Stimulated activated CD8-positive, alpha-beta memory T cell treated with anti-CD3 and anti-CD28 coated beads, Interleukin-4, amount 100 ng/mL, for 48 hours (primary cell): ENCODE measurements around the gene MRPL34.

Experiments
- DNase-seq: peaks from one replicate; pipeline ENCODE4 v3.0.0-alpha.2; 2020

The MRPL34 gene

DNA sequence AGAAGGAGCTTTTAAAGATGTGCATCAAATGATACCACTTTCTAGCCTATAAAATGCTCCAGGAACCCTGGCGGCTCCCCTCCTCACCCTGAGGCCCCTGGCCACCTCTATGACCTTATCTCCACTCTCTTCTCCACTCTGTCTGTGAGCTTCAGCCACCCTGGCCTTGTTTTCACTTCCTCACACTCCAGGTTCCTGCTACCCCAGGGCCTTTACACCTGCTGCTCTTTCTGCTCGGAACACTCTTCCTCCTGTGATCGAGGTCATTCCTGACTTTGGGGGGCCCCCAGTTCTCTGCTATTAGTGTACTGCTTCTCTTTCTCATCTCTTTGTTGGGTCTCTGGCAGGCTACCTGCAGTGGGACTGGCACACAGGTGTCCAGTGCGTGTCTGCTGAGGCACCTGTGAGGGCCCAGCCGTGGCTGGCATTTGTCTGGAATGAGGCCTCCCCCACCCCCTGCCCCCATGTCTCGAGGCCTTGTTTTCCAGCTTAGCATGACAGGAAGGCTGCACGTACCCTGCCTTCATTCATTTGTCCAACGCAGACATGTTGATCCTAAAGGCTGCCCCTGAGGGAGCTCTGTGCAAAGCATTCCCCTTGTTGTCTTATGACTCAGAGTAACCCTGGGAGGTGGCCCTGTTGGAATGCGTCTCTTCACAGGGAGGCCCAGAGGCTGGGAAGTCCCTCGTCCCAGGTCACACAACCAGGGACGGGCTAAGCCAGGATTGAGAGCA lies 6.0 kb downstream of the MRPL34 start:
- DNase-seq, result no peak

DNA sequence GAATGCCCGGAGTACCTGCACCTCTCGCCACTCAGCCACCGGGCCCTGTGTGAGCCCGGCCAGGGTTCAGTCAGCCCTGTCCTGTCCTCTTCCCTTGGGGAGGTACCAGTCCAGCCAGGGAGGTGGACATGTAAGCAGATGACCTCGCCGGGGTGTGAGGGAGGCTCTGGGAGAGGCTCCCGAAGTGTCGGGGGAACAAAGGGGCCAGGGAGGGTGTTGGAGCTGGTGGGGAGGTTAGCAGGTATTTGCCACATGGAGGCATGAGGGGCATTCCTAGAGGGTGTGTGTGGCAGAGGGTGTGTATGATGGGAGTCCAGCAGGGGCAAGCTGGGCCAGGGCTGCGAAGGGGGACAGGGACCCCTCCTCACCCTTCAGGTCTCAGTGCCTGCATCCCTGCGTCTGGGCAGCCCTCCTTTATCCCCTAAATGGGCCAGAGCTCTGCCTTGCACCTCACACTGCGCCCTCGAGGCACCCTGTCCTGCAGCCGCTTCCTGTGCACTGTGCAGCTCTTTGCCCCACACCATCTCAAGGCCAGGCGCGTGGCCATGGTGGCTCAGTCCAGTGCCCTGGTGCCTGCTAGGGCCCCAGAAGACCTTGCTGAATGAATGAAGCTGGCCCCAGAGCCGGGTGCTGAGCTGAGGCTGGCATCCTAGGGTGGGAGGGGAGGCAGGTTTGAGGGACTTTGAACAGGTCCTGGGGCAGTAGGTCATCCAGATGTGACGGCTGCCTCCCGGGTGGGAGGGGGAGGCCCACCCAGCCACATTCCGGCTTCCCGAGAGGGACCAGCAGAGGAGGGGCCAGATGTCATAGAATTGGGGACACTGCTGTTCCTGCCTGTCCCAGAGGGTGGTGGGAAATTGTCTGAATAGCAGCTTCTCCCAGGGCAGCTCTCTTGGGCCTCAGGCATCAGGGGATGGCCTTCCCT lies 6.8 kb downstream of the MRPL34 start:
- DNase-seq, result no peak

DNA sequence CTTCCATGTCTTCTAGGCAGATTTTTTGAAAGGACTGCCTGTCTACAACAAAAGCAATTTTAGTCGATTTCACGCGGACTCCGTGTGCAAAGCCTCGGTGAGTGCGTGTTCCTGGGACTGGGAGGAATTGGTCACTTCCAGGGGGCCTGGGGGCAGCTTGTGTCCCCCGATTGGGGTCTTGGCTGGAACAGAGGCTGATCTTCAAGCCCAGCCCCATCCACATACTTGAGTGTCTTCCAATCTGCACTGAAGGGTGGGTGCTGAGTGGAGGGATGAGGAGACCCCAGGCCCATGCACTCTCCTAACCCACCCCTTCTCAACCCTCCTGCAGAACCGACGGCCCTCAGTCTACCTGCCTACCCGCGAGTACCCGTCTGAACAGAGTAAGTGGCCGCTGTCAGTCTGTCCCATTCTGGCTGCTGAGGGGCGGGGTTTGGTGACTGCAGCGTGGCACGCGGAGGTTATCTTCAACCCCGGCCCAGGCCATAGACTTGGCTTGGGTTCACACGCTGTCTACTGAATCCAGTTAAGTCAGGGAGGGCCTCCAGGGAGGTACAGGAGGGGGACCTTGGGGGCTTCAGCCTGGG lies 8.4 kb downstream of the MRPL34 start:
- no peak for DNase-seq

DNA sequence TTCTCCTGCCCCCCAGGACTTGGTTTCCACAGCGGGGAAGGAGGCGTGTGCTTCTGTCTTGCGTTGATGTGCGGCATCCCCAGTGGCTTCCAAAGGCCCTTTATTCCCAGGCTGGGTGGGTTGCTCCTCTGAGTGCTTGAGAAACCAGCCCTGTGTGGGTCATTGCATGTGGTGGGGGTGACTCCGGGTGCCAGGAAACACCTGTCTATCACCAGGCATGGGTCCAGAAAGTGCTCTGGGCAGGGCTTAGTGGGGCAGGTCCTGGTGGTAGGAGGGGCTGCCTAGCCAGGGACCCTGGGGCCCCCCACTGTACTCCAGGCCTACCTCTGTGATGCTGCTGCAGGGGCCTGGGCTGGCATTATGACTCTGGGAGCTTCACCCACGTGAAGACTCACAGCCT lies 13.3 kb downstream of the MRPL34 start:
- DNase-seq, result no peak

DNA sequence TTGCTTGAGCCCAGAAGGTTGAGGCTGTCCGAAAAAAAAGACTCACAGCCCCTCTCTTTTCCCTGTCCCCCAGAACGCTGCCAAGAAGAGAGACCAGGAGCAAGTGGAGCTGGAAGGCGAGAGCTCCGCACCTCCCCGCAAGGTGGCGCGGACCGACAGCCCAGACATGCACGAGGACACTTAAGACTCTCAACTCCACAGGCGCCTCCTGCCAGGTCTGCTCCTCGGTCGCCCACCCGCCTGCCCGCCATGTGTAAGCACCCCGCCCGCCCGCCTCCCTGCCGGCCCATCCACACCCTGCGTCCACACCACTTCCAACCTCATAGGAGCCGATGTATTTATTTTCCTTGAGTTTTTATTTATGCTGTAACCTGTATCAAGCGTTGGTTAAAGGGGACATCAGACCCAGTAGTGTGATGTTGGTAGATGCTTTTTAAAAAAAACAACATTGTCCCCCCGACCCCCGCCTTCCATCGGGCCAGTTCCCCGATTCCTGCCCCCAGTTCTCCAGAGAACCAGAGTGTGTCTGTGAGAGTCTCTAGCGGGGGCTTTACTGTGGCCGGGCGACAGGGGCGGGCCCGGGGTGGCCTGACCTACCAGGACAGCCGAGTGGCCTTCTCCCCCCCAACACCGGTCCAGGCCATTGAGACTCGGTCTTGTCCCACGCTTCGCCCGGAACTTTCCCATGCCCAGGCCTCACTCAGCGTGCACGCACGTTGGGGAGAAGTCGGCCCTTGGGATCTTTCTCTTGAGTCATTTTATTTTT lies 14.0 kb downstream of the MRPL34 start:
- DNase-seq, result no peak

DNA sequence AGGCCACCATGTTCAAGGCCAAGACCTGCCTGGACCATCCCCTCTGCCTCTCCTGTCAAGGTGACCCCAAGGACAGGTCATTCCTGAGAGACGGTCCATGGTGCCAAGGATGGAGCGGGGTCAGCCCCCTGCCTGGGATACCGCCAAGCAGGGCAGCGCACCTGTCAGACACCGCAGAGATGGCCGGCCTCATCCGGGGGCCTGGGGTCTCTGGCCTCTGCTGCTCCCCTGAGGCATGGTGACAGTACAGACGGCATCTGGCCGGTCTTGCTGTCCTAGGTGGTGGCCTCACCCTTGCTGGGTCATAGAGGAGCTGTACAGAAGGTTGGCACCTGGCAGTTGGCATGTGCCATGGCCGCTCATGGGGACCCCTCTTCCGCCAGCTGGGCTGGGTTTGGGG lies 14.8 kb downstream of the MRPL34 start:
- DNase-seq, result no peak

DNA sequence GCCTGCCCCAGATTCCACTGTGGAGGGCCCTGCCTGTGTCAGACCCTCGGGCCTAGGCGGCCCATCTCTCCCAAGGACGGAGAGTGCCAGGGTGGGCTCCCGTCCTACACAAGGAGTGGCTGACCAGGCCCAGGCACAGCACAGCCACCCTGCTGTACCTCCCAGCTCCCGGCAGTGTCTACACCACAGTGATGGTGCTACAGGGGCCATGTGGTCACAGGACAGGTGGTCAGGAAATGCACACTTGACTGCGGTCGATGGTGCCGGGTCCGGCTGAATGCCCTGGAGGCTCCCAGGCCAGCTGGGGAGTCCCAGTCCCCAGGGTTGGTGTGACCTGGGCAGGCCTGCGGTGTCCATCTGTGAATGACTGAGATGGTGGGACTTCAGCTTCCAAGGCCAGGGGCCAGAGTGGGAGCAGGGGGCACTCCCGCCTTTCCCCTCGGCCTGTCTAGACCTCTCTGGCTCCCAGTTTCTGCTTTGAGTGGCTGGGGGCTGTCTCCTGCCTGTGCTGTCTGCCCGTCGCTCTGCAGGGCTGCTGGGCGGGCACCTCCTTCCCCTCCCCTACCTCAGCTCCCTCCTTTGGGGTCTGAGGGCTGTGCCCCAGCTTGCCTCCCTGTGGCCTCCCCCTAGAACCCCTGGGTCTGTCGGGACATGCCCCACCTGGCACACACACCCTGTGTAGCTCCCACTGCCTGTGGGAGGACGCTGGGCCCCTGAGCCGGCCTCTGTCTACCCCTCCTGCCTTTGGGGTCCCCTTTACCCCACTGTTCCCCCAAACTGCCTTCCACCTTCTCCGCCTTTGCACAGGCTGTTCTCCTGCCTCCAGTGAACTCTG lies 16.2 kb downstream of the MRPL34 start:
- DNase-seq, result no peak

DNA sequence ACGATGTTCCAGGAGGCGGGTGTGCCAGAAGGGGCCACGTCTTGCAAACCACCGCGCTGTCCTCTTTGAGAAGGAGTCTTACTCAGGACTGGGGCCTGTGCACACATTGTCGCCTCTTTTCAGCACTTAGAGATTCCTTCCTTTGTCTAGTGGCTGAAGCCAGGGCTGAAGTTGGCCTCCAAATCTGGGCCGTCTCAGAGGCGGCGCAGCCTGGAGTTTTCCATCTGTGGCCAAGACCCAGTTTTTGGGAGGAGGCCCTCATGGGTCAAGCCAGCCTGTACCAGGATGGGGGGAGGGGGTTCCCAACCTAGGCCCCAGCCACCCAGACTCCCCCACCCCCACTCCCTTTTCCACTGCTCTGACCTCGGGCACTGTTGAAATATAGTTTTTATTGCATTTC lies 17.2 kb downstream of the MRPL34 start:
- no peak for DNase-seq

DNA sequence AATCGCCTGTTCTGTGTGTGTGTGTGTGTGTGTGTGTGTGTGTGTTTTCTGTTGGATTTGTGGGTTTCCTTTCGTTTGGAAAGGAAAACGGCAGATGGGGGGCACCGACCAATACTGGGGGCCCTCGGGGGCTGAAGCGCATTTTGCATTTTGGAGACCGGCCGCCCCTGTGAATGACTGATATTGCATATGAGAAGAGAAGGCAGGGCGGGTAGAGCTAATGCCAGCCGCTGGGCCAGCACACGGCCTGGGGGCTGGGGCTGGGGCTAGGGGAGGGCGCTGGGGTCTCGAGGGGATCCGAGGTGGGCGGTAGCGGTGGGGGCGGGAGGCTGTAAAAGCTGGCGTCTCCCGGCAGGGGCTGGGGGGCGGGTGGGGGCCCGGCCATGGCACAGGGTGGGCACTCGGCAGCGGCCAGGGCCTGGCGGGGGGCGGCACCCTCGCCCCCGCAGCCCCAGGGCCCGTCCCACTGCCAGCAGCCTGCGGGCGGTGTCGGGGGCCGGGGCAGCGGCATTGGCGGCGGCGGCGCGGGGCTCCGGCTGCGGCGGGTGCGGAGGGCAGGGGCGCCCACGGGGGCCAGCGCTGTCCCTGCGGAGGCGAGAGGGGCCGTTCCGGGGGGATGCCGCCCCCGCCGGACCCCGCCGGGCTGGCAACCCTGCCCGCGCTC lies 17.8 kb downstream of the MRPL34 start:
- no peak for DNase-seq

DNA sequence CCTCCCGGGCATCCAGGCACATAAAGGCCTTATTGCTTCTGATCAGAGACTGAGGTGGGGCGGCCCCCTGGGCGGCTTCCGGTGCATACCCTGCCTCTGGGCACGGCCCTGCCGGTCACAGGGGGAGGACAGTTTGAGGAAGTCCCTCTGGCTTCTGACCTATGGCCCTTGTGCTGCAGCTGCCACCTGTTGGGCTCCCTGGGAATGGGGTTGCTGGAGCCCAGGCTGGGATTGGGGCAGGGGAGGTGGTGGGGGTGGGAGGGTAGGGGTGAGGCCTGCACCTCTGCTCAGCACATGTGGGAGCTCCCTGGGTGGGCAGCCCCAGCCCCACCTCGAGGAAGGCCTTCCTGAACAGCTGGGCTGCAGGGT lies 18.3 kb downstream of the MRPL34 start:
- DNase-seq, result no peak

DNA sequence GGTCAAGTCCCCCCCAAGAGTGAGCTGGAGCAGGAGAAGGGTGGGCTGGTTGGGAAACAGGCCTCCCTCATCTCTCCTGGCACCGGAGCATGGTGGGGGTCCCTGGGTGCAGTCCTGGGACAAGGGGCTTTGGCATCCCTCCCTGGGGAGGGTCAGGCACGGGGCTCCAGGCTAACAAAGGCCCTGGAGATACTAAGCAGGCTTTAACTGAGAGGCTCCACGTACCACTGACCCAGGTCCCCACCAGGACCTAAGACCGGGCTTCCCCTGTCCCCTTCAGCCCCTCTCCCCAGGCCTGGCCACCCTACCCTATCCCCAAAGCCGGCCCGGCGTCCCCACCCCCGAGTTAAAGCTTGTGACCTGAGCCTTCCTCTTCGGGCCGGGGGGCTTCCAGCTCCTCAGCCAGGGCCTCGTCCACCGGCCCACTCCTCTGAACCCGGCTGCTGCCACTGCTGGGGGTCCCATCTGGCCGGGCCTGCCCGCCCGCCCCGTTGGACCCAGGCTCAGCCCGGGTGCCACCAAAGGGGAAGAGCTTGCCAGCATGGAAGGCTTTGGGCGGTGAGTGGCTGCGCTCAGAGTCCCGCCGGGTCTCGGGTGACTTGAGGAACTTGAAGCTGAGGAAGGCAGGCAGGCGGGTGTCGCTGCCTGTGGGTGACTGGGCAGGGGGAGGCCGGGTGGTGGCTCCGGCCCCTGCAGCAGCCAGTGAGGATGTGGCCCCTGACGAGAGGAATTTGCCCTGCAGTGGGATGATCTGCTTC lies 18.9 kb downstream of the MRPL34 start:
- no peak for DNase-seq

DNA sequence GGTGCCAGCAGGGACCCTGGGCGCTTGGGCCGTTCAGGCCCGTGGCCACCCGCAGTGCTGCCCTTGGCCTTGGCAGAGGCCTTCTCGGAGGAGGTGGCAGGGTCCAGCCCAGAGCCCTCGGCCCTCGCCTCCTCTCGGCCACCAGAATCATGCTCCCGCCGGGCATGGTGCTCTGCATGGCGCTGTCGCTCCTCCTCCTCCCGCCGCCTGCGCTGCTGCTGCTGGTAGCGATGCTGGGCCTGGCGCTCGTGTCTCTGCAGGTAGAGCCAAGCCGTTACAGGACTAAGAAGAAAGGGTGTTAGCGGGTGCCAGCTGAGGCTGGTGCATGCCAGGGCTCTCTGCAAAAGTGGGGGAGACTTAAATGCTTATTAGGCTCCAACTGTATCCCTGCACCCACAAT lies 19.5 kb downstream of the MRPL34 start:
- DNase-seq, result no peak

DNA sequence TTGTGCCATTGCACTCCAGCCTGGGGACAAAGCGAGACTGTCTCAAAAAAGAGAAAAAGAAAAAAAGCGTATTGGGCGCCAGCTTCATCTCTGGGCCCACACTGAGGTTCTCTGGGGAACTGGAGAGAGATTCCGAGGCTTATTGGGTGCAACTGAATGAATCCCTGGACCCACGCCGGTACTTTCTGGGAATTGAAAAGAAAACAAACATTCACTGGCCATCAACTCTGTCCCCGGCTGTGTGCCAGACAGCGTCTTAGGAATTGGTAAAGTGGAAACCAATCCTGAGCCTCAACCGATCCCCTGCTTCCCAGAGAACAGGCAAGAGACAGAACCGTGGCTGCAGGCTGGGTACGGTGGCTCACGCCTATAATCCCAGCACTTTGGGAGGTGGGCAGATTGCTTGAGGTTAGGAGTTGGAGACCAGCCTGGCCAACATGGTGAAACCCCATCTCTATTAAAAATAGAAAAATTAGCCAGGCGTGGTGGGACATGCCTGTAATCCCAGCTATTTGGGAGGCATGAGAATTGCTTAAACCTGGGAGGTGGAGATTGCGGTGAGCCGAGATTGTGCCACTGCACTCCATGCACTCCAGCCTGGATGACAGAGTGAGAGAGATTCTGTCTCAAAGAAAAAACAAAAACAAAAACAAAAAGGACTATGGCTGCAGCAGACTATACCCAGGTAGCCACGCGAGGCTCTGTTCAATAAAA lies 20.4 kb downstream of the MRPL34 start:
- no peak for DNase-seq

DNA sequence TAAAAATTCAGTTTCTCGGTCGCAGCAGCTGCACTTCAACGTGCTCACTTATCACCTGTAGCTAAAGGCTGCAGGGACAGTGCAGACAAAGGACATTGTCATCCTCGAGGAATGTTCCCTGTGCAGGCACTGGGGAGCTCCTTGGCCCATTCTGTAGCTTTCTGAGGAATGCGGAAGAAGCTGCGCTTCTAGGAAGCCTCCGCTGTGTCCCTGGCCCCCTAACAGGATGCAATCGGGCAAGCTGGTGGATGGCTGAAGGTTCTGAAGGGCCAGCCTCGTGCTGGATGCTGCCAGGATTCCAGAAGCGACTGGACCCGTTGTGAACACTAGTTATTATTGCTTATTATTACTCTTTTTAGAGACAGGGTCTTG lies 20.9 kb downstream of the MRPL34 start:
- no peak for DNase-seq

DNA sequence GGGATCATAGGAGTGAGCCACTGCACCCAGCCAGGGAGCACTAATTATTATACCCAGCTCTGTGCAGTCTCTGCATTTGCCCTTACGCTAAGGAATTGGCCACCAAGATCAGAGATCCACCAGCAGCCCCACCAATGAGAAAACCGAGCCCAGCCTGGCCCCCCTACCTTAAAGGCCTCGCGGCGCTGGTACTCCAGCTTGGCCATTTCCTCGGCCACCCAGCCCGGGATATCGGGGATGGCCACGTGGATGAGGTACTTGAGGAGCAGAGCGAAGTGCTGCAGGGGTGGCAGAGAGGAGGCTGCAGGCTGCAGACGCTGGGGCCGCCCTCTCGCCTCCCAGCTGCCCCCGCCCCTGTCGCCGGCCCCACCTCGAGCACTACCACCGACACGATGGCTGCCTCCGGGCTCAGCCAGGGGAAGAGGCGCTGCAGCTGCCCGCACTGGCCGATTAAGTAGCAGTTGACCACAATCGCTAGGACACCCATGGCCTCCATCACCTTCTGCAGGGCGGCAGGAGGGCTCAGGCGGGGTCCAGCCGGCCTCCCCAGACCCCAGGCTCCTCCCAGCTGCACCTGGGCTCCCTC lies 21.5 kb downstream of the MRPL34 start:
- no peak for DNase-seq

DNA sequence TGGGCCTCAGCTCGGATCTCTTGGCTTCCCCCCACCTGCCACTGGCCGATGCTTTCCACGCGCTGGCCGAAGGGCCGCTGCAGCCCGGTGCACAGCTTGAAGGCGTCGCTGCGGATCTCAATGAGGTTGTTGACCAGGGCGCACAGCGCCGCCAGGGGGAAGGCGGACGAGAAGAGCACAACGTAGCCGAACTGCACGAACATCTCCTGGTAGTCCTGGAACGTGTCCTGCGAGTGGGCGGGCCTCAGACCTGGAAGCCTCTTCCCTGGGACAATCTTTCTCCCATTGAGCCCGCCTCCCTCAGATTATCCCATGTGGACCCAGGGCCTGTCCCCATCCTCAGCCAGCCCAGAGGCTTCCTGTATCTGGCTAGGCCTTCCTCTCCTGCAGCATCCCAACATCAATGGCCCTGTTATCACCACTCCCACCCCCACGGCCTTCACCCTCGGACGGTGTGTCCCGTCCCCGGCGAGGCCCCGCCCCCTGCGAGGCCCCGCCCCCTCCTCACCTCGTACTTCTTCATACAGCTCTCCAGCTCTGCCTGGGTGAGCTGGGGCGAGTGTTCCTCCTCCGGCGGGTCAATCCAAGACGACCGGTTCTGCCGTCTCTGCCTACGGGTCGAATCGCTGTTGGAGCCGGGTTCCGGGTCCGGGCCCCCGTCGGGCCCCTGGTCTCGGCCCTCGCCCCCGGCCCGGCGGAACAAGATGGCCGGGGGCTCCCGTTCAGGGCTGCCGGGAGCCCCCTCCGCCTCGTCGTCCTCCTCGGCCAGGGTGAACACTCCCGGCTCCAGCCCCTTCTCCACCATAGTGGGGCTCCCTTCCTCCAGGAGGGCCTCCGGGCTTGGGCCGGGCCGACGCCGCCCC lies 22.2 kb downstream of the MRPL34 start:
- peak; percentile 66 for DNase-seq

DNA sequence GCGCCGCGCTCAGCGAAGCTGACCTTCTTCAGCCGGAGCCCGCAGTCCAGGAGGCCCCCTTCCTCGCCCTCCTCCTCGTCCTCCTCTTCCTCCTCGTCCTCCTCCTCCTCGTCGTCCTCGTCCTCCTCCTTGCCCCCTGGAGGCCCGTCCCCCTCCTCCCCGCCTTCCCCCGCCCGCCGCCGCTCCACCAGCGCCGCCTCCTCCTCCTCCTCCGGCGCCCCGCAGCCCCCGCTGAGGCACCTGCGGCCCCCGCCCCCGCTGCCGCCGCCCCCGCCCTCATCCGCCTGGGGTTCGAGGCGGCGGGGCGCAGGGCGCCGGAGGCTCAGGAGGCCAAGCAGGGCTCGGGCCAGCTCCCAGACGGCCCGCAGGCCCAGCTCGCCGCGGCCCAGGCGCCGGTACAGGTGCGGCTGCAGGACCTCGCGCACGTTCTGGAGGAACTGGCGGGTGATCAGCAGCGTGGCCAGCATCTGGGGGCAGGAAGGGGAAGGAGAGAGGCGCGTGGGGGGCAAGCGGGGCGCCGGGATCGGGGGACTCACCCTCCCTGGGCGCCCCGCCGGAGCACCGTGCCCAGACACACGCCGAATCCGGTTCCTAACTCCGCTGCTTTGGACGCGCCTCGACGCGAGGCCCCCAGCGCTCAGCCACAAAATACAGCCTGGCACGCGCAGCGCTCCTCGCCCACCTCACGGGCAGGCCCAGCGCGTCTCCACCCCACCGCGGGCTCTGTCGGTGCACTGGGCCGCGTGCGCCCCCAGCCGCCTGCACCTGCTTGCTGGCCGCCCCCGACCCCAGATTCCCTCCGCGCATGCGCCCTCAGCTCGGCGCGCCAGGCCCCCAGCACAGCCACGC lies 23.1 kb downstream of the MRPL34 start:
- no peak for DNase-seq
